Fibroblast of villous mesenchyme (primary cell): ENCODE measurements around the gene RNF11. TPM values are rescaled to one million over a fixed set of nuclear protein-coding genes. Genes with fewer than 3 reads are reported as not detected.

Experiments
- DNase-seq: peaks from one replicate; pipeline ENCODE4 v3.0.0-alpha.2; 2010; ENCODE audit warnings: low read depth
- H3K4me3 ChIP-seq: 2 replicates; pipeline ENCODE4 v1.5.1; 2011; ENCODE audit warnings: low read depth, mild to moderate bottlenecking, low read length
- total RNA-seq: library from RNA; depleted of rRNA; stranded (reverse); fragments of >200 nt; gene quantifications from 2 replicates; pipeline ENCODE4 v1.2.3, GENCODE V29; 2012
- TF ChIP-seq, protein P1 (sequence below): IDR thresholded peaks from 2 replicates; pipeline ENCODE4 v1.5.1; 2012; ENCODE audit warnings: low read depth, mild to moderate bottlenecking, low read length; ENCODE audit not compliant: insufficient read depth

RNF11 gene
- total RNA-seq, 1 donor, result 130 TPM

DNA sequence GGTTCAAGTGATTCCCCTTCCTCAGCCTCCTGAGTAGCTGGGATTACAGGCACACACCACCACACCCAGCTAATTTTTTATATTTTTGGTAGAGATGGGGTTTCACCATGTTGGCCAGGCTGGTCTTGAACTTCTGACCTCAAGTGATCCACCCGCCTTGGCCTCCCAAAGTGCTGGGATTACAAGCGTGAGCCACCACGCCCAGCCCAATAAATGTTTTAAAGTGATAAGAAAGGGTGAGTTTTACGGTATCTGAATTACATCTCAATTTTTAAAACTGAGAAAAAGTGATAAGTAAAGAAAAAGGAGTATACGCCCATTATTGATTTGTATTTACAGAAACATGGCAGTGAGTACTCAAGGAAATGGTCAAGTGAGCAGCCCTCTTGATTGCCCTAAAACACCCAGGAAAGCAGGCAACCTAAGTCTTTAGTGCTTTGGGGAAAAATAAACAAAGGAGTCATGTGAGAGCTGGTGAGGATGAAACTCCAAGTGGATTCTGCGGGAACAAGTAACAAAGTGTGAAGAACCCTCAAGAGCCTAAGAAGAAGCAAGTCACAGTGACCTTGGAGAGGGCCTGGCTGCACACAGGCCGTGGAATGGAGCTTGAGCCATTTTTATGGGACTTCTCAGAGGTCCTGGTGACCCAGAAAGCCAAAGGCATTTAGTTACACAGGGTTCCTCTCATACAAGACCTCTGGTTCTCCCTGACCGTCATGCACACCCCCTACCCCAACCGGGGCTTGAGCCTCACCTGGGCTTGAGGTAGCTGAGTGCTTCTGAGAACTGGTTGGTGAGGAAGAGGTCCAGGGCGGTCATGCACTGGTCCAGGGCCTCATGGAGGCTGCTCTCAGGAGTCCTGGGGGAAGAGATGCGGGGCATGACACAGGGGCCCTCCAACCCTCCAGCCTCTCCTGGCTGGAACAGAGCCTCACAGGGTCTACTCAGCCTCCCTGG, 85.2 kb downstream of the RNF11 start:
- no peak overlapping the region for H3K4me3 ChIP-seq
- no peak for DNase-seq
- TF ChIP-seq, protein P1, sequence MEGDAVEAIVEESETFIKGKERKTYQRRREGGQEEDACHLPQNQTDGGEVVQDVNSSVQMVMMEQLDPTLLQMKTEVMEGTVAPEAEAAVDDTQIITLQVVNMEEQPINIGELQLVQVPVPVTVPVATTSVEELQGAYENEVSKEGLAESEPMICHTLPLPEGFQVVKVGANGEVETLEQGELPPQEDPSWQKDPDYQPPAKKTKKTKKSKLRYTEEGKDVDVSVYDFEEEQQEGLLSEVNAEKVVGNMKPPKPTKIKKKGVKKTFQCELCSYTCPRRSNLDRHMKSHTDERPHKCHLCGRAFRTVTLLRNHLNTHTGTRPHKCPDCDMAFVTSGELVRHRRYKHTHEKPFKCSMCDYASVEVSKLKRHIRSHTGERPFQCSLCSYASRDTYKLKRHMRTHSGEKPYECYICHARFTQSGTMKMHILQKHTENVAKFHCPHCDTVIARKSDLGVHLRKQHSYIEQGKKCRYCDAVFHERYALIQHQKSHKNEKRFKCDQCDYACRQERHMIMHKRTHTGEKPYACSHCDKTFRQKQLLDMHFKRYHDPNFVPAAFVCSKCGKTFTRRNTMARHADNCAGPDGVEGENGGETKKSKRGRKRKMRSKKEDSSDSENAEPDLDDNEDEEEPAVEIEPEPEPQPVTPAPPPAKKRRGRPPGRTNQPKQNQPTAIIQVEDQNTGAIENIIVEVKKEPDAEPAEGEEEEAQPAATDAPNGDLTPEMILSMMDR, result no peak

DNA sequence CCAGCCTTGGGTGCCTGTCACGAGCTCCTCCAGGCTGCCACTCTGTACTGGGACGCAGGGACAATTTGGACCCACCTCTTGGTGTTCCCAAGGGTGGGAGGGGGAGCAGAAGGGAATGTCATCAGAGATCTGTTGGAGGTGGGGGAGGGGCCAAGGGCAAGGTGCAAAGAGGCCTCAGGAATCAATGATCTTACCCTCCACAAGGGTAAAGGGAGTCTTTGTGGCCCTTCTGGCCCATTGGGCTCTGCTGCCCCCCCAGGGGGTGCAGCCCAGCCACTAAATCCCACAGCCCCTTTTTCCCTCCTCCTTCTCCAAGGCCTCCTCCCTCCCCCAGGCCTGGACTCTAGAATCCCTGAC, 85.8 kb downstream of the RNF11 start:
- H3K4me3 ChIP-seq, result no peak overlapping the region
- no peak for DNase-seq
- TF ChIP-seq, protein P1, result no peak

DNA sequence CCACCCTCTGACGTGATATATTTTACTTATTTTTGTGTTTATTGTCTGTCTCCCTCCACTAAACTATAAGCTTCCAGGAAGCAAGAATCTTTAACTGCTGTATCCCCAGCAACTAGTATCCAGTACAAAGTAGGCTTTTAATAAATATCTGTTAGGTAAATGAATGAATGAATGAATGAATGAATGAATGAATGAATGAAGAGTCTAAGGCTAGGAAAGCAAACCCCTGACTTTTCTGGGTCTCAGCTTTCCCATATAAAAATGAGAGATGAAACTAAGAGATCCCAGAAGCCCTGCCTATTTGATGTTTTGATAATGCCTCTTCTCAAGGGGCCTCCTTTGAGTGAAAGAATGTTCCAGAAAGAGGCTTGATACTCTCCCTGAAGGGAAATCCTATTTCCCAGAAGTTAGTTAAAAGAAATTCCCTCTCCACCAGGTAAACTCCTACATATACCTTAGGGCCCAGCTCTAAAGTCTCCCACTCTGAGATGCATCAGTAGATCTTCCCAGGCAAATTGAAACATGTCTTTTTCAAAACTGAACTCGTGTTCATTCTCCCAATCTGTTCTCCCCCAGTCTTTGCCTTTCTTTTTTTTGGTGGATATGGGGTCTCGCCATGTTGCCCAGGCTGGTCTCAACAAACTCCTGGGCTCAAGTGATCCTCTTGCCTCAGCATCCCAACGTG, 86.5 kb downstream of the RNF11 start:
- TF ChIP-seq, protein P1, result no peak
- H3K4me3 ChIP-seq, result no peak overlapping the region
- no peak for DNase-seq

Other genes starting within 250 kb of the RNF11 start
- gene C1orf185, start 134.0 kb upstream of the RNF11 start, total RNA-seq, result under 0.01 TPM in 1 of 2 replicates, not detected in the other
- gene TTC39A, start 94.3 kb downstream of the RNF11 start, total RNA-seq, result 0.43 and 0.64 TPM in 2 replicates